EH (cell line): ENCODE results near the gene PPT1.

Experiments used
- DNase-seq: peaks from one replicate; pipeline ENCODE4 v3.0.0-alpha.2; 2015; ENCODE audit warnings: low read depth

The PPT1 gene

GRCh38 chr1:40096977-40097782 lies at the start of gene PPT1:
Gene PPT1, minus strand, starts transcription at chr1:40097252. Its CDS starts 14 bp downstream, at chr1:40097238.
- peak; percentile 69 for DNase-seq

GRCh38 chr1:40143891-40144575 lies 47.0 kb upstream of the PPT1 start:
- peak; percentile 71 for DNase-seq

GRCh38 chr1:40141878-40142535 lies 45.0 kb upstream of the PPT1 start:
- DNase-seq: peak; percentile 57

GRCh38 chr1:40140211-40140973 lies 43.3 kb upstream of the PPT1 start:
- DNase-seq: peak; percentile 72

GRCh38 chr1:40133839-40134238 lies 36.8 kb upstream of the PPT1 start:
- no peak for DNase-seq

- no peak for DNase-seq
These were observed 36.2 kb upstream of the PPT1 start for GRCh38 chr1:40133312-40133665.

GRCh38 chr1:40132383-40133311 lies 35.6 kb upstream of the PPT1 start:
- DNase-seq: peak; percentile 32

GRCh38 chr1:40130892-40131291 lies 33.8 kb upstream of the PPT1 start:
- DNase-seq: peak; percentile 75

GRCh38 chr1:40122855-40123254 lies 25.8 kb upstream of the PPT1 start:
- DNase-seq: no peak

- DNase-seq: no peak
These were observed 23.1 kb upstream of the PPT1 start for GRCh38 chr1:40120128-40120527.

- no peak for DNase-seq
These were observed 17.3 kb upstream of the PPT1 start for GRCh38 chr1:40114400-40114799.

GRCh38 chr1:40110389-40110788 lies 13.3 kb upstream of the PPT1 start:
- DNase-seq: no peak

GRCh38 chr1:40107290-40107959 lies 10.4 kb upstream of the PPT1 start:
- no peak for DNase-seq

- DNase-seq: no peak
These were observed 8.0 kb upstream of the PPT1 start for GRCh38 chr1:40105028-40105427.

- no peak for DNase-seq
These were observed 5.8 kb upstream of the PPT1 start for GRCh38 chr1:40102896-40103295.

- DNase-seq: no peak
These were observed 5.0 kb upstream of the PPT1 start for GRCh38 chr1:40102038-40102437.

GRCh38 chr1:40096646-40096976 lies 441 bp downstream of the PPT1 start:
- DNase-seq: no peak

- no peak for DNase-seq
These were observed 1.2 kb downstream of the PPT1 start for GRCh38 chr1:40095806-40096205.

GRCh38 chr1:40094466-40095110 lies 2.5 kb downstream of the PPT1 start:
- DNase-seq: no peak
